Measurements from ENCODE around the gene TMED8.

The TMED8 gene

GRCh38 chr14:77320238-77320935, 56.5 kb downstream of the TMED8 start, which contains the start of gene POMT2 (continued):
- TF ChIP-seq PRDM4 (tag by site-specific recombination; IDR thresholded peaks at IDR 0.05) (no peak), IKZF3 (tag by site-specific recombination; IDR thresholded peaks at IDR 0.05) (no peak), KLF7 (tag by site-specific recombination; IDR thresholded peaks at IDR 0.05; ENCODE audit: borderline replicate concordance) (no peak; the same call in 1 of the 2 replicates), ZNF223 (tag by site-specific recombination; IDR thresholded peaks at IDR 0.05) (no peak), ZSCAN30 (tag by site-specific recombination; IDR thresholded peaks at IDR 0.05) (peak; percentile 86), ZNF354C (tag by site-specific recombination; IDR thresholded peaks at IDR 0.05; ENCODE audit: borderline replicate concordance, low read depth) (no peak), BCL11B (tag by site-specific recombination; IDR thresholded peaks at IDR 0.05; ENCODE audit: low read depth) (peak; percentile 80; the same call in 1 of the 2 replicates), ZSCAN16 (tag by site-specific recombination; IDR thresholded peaks at IDR 0.05) (no peak), ZNF658 (tag by site-specific recombination; IDR thresholded peaks at IDR 0.05) (no peak), ZNF391 (tag by site-specific recombination; IDR thresholded peaks at IDR 0.05; ENCODE audit: borderline replicate concordance, low read depth) (0 out of 2 replicates have a peak, but pooled peaks have one; percentile 37), AEBP2 (tag by site-specific recombination; IDR thresholded peaks at IDR 0.05; ENCODE audit: borderline replicate concordance) (no peak), SCRT1 (tag by site-specific recombination; IDR thresholded peaks at IDR 0.05; ENCODE audit: borderline replicate concordance) (no peak), ZIC2 (tag by site-specific recombination; IDR thresholded peaks at IDR 0.05) (0 out of 2 replicates have a peak, but pooled peaks have one; percentile 10), MEIS1 (CRISPR knock-in tag; IDR thresholded peaks at IDR 0.05; ENCODE audit: borderline replicate concordance) (no peak), SP7 (tag by site-specific recombination; IDR thresholded peaks at IDR 0.05) (peak; percentile 9; the same call in 1 of the 2 replicates), ZNF311 (tag by site-specific recombination; IDR thresholded peaks at IDR 0.05; ENCODE audit: borderline replicate concordance) (no peak), YY1 (tag by site-specific recombination; IDR thresholded peaks at IDR 0.05) (peak; percentile 26; the same call in 1 of the 2 replicates), GLI4 (tag by site-specific recombination; IDR thresholded peaks at IDR 0.05) (no peak), ZBTB20 (tag by site-specific recombination; IDR thresholded peaks at IDR 0.05) (peak; percentile 97)
- TF ChIP-seq, protein P1, sequence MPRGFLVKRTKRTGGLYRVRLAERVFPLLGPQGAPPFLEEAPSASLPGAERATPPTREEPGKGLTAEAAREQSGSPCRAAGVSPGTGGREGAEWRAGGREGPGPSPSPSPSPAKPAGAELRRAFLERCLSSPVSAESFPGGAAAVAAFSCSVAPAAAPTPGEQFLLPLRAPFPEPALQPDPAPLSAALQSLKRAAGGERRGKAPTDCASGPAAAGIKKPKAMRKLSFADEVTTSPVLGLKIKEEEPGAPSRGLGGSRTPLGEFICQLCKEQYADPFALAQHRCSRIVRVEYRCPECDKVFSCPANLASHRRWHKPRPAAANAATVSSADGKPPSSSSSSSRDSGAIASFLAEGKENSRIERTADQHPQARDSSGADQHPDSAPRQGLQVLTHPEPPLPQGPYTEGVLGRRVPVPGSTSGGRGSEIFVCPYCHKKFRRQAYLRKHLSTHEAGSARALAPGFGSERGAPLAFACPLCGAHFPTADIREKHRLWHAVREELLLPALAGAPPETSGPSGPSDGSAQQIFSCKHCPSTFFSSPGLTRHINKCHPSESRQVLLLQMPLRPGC (tag by site-specific recombination; IDR thresholded peaks at IDR 0.05), result 0 out of 2 replicates have a peak, but pooled peaks have one; percentile 9
- TF ChIP-seq, protein P2, sequence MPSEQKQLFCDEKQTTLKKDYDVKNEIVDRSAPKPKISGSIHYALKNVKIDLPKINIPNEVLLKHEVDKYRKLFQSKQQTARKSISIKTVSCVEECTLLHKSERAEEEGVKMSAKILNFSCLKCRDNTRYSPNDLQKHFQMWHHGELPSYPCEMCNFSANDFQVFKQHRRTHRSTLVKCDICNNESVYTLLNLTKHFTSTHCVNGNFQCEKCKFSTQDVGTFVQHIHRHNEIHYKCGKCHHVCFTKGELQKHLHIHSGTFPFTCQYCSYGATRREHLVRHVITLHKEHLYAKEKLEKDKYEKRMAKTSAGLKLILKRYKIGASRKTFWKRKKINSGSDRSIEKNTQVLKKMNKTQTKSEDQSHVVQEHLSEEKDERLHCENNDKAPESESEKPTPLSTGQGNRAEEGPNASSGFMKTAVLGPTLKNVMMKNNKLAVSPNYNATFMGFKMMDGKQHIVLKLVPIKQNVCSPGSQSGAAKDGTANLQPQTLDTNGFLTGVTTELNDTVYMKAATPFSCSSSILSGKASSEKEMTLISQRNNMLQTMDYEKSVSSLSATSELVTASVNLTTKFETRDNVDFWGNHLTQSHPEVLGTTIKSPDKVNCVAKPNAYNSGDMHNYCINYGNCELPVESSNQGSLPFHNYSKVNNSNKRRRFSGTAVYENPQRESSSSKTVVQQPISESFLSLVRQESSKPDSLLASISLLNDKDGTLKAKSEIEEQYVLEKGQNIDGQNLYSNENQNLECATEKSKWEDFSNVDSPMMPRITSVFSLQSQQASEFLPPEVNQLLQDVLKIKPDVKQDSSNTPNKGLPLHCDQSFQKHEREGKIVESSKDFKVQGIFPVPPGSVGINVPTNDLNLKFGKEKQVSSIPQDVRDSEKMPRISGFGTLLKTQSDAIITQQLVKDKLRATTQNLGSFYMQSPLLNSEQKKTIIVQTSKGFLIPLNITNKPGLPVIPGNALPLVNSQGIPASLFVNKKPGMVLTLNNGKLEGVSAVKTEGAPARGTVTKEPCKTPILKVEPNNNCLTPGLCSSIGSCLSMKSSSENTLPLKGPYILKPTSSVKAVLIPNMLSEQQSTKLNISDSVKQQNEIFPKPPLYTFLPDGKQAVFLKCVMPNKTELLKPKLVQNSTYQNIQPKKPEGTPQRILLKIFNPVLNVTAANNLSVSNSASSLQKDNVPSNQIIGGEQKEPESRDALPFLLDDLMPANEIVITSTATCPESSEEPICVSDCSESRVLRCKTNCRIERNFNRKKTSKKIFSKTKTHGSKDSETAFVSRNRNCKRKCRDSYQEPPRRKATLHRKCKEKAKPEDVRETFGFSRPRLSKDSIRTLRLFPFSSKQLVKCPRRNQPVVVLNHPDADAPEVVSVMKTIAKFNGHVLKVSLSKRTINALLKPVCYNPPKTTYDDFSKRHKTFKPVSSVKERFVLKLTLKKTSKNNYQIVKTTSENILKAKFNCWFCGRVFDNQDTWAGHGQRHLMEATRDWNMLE (tag by site-specific recombination; conservative IDR thresholded peaks at IDR 0.05; ENCODE audit: low read depth), result no peak
- TF ChIP-seq, protein P3, sequence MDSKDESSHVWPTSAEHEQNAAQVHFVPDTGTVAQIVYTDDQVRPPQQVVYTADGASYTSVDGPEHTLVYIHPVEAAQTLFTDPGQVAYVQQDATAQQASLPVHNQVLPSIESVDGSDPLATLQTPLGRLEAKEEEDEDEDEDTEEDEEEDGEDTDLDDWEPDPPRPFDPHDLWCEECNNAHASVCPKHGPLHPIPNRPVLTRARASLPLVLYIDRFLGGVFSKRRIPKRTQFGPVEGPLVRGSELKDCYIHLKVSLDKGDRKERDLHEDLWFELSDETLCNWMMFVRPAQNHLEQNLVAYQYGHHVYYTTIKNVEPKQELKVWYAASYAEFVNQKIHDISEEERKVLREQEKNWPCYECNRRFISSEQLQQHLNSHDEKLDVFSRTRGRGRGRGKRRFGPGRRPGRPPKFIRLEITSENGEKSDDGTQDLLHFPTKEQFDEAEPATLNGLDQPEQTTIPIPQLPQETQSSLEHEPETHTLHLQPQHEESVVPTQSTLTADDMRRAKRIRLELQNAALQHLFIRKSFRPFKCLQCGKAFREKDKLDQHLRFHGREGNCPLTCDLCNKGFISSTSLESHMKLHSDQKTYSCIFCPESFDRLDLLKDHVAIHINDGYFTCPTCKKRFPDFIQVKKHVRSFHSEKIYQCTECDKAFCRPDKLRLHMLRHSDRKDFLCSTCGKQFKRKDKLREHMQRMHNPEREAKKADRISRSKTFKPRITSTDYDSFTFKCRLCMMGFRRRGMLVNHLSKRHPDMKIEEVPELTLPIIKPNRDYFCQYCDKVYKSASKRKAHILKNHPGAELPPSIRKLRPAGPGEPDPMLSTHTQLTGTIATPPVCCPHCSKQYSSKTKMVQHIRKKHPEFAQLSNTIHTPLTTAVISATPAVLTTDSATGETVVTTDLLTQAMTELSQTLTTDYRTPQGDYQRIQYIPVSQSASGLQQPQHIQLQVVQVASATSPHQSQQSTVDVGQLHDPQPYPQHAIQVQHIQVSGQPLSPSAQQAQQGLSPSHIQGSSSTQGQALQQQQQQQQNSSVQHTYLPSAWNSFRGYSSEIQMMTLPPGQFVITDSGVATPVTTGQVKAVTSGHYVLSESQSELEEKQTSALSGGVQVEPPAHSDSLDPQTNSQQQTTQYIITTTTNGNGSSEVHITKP (tag by site-specific recombination; IDR thresholded peaks at IDR 0.05), result peak; percentile 42; the same call in 1 of the 2 replicates
